Measurements from ENCODE around the gene CSMD2.

Gene CSMD2

DNA sequence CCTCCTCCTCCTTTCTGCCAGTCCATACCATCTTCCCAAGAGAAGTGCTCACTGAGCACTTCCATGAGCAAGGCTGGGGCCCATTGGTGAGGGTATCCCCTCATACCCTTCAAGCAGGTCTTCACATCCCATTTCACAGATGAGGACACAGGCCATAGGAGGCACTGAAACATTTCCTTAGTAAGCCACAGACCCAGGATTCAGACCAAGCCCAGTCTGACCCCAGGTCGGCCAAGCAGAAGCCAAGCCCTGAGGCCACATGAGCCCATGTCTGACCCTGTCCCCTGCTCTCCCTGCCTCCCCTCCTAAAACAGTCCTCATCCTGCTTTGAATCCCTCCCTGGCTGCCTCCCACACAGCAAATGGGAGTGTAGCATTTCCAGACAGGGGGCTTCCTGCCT is 546.4 kb downstream of the CSMD2 start:
- no peak for DNase-seq

DNA sequence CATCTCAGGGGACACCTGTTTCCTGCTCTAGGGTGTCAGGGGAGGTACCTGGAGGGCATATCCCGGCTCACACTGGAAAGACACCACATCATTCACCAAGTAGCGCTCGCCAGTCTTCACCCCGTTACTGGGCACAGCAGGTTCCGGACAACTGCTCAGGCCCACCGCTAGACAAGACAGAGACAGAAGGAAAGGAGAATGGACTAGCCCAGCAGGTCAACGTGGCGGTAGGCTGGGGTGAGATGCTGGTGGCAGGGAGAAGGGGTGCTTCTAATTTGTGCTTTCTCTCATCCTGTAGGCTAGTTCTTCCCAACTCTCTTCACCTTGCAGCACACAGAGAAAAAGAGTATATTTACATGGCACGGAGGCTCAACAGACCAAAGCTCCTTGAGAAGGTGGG is 547.6 kb downstream of the CSMD2 start:
- DNase-seq, result no peak

GRCh38 chr1:33616780-33617179 is 548.2 kb downstream of the CSMD2 start:
- DNase-seq, result no peak

DNA sequence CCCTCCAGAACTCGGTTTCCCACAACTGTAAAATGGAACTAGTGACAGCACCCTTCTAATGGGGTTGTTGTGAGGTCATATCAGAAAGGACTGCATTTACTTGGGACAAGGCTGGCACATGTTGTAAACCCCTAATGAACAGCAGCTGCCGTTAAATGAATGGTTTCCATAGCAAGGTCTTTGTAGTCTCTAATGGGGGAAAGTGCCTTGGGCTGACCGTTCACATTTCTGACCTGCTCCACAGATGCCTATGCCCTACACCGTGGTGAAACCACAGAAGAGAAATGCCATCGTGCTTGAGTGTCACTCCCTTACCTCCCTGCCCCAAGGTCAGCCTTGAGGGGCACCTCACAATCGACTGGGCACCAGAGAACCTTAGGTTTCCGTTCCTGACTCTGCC is 549.5 kb downstream of the CSMD2 start:
- no peak for DNase-seq

GRCh38 chr1:33610864-33611455 is 554.1 kb downstream of the CSMD2 start:
- DNase-seq, result no peak

GRCh38 chr1:33610391-33610790 is 554.6 kb downstream of the CSMD2 start:
- DNase-seq, result no peak

DNA sequence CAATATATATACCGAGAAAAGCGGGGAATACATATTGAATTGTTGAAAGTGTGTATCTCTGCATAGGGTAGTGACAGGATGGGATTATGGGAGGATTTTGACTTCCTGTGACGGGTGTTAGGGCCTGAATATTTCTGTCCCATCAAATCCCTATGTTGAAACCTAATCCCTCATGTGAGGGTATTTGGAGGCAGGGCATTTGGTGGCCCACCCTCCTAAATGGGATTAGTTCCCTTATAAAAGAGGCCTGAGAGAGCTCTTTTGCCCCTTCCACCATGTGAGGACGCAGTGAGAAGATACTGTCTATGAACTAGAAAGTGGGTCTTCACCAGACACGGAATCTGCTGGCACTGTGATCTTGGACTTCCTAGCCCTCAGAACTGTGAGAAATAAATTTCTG is 555.3 kb downstream of the CSMD2 start:
- no peak for DNase-seq

DNA sequence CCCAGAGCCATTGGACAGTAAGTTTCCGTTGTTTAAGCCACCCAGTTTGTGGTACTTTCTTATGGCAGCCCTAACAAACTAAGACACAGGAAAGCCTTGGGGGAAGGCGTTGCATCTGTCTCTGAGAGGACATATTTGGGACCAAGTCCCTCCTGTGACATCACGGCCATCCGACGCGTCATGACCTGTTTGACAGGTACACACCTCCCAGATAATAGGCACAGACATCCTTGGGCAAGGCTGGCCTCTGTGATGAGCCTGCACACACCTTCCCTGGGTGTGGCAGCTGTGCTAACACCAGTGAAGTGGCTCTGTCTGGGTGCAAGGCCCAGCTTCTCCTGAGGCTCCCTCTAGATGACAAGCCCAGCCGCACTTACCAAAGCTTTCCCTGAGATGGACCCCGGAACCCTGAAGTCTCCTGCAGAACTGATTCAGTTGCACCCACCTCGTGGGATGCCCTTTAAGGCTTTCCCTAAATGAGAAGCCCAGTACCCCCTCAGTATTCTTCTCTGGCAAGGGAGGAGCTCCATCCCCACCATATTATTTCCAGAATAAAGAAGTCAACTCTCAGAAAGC is 556.1 kb downstream of the CSMD2 start:
- no peak for DNase-seq

GRCh38 chr1:33607444-33608005 is 557.5 kb downstream of the CSMD2 start:
- DNase-seq, result no peak

DNA sequence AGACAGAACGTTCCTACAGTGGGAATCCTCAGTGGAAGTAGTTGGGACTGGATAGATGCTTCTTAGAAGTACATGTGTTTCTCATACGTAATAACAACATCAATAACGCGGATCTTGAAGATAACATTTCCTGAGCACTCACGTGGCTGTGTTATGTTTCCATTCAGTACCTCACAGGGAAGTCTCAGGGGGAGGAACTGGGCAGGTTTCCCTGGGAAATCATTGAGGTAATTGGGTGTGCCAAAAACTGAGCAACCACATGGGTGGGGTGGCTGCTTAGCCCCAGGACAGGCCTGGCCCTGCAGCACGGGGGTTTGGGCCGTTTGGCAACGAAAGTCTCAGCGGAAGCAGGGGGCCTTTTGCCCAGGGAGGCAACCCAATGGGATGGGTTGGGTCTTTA is 558.8 kb downstream of the CSMD2 start:
- DNase-seq, result no peak

- no peak for DNase-seq
Observed at GRCh38 chr1:33602271-33602670, 562.8 kb downstream of the CSMD2 start.

DNA sequence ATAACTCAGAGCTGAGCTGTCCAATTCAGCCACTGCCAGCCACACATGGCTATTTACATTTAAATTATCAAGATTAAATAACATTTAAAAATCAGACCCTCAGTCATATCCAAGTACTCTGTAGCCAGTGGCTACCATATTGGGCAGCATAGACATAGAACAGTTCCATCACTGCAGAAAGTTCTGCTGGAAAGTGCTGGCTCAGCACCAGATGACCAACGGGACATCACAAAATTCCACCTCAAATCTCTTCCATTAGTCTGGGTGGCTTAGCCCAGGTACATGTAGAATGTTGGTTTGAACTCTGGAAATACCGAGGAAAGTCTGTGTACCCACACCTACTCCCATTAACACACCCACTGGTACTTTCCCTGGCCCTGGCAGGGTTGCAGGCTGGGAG is 563.3 kb downstream of the CSMD2 start:
- no peak for DNase-seq

DNA sequence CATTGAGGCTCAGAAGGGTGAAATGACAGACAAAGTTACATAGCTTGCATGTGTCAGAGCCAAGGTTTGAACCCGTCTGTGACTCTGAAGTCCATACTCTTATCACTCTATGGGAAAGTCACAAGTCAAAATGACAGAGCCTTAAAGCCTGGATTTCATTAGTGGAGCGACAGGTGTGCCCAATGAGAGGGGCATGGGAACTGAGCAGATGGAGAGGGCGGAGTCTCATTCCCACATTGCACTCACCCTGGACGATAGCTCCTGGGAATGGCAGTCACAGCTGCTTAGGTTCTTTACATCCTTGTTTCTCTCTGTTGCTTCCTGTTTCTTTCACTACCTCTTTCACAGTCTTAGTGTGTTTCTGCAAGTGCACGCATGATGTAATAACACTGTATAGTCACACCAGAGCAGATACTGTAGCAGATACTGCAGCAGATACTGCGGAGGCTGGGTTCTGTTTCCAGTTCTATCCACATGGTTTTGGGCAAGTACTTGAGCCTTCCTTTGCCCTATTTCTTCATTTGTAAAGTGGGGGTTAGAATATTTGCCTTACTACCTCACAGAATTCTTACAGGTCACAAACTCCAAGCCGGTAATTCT is 565.4 kb downstream of the CSMD2 start:
- DNase-seq, result no peak

DNA sequence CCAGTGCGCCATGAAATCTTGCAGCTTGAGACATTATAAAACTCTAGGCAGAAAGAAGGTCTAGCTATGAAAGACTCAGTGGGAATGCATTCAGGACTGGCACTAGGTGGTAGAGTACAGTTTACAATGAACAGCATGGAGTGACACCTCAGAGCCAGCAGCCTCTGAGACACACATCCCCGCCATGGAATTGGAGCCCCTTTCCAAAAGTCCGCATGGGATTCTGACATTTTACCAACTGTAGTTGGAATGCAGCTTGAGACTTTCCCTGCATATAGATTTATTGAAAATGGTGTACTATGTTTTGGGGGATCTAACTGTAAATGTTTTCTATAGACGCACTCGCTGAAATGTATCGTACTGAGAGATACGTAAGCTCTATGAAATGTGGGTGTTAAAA is 576.3 kb downstream of the CSMD2 start:
- DNase-seq, result no peak

- DNase-seq, result no peak
Observed at GRCh38 chr1:33586795-33587194, 578.2 kb downstream of the CSMD2 start.

DNA sequence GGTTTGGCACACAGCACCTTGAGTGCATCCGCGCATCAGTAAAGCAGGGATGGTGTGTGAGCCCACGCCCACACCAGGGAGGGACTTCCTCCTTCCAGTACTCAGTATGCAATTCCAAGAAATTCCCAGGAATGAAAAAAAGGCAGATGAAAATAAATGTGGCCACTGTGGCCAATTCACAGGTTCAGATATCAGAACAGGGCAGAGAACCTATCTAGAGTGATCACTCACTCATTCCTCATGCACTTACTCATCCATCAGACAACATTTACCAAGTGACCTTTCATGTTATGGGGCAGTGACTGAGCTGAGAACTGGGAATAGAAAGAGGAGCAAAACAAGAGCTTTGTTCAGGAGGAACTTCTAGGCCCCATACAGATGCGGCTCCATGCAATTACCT is 578.9 kb downstream of the CSMD2 start:
- no peak for DNase-seq

GRCh38 chr1:33583567-33583966 is 581.5 kb downstream of the CSMD2 start:
- DNase-seq, result no peak

GRCh38 chr1:33578557-33579448 is 586.2 kb downstream of the CSMD2 start:
- DNase-seq, result no peak

DNA sequence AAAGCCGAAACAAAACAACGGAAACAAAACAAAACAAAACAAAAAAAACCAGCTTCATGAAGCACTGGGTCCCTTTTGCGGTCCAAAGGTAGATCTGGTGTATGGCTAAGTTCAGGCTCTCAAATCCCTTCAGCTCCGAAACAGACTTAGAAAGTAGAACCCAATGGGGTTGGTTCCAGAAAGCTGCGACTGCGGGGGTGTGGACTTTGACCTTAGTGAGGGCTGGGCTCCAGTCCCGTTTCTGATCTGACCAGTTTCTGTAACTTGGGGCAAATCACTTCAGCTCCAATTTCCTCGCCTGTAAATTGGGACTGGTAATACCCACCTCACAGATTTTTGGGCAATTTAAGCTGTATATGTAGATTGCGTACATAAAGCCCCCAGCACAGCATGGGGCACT is 587.4 kb downstream of the CSMD2 start:
- DNase-seq, result no peak

DNA sequence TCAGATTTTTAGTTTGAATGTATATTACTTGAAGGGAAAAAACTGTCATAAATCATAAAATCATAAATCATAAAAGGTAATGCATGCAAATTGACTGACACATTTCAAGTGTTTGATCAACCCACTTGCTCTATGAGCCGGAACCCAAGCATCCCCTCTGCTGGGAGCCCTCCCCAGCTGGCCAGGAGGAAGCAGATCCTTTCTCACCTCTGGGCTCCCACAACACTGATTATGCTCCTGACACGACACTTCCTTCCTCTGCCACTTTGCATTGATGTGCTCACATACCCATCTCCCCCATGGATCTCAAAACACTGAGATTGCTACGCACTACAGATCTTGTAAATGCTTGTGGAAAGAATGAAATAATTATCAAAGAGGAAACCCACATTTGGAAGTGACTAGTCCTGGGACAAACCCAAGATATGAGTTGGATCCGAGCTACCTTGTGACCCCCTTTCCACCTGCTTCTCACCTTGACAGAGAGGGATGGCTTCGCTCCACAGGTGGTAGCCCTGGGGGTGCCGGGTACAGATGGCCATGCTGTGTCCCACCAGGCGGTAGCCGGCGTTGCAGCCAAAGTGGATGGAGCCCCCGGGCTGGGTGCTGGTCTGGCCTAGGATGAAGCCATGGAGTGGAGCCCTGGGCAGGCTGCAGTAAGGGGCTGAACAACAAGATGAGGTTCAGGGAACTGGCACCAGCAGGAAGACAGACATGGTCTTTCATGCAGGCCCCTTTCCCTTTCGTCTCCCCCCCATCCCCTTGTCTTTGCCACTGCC is 588.0 kb downstream of the CSMD2 start:
- no peak for DNase-seq

GRCh38 chr1:33575324-33575879 is 589.6 kb downstream of the CSMD2 start:
- DNase-seq, result no peak

GRCh38 chr1:33573661-33574060 is 591.4 kb downstream of the CSMD2 start:
- DNase-seq, result no peak
